GM23338 (cell line): ENCODE measurements around the gene ARFGEF2. TPM values are rescaled to one million over a fixed set of nuclear protein-coding genes. Genes with fewer than 3 reads are reported as not detected.

Experiments used
- ATAC-seq: fragments of 200-7000 bp; cut with Tn5 transposase; 3 replicates; pipeline ENCODE4 v1.9.1; 2020
- DNase-seq: peaks from one replicate; pipeline ENCODE4 v3.0.0-alpha.2; 2015; ENCODE audit warnings: low spot score
- H2AFZ ChIP-seq: fragments of 200-600 bp; sonication (generic); 2 replicates; pipeline ENCODE4 v1.8.0; 2016; ENCODE audit warnings: antibody characterized with exemption, mild to moderate bottlenecking, moderate library complexity
- H3F3A ChIP-seq: fragments of 200-600 bp; sonication (generic); replicated peaks from 2 replicates; pipeline ENCODE4 v1.8.0; 2017; ENCODE audit warnings: antibody characterized with exemption, mixed run types, low read depth
- H3K27ac ChIP-seq: fragments of 200-600 bp; sonication (generic); 2 replicates; pipeline ENCODE4 v1.6.1; 2016; ENCODE audit warnings: low read depth
- H3K27me3 ChIP-seq: fragments of 200-600 bp; sonication (generic); 2 replicates; pipeline ENCODE4 v1.8.0; 2016; ENCODE audit warnings: mild to moderate bottlenecking, mixed run types, moderate library complexity; ENCODE audit not compliant: insufficient read depth
- H3K36me3 ChIP-seq: fragments of 200-600 bp; sonication (generic); 2 replicates; pipeline ENCODE4 v1.8.0; 2016; ENCODE audit warnings: mild to moderate bottlenecking; ENCODE audit not compliant: insufficient read depth
- H3K4me1 ChIP-seq: fragments of 200-600 bp; sonication (generic); 2 replicates; pipeline ENCODE4 v1.8.0; 2016; ENCODE audit warnings: mild to moderate bottlenecking, moderate library complexity; ENCODE audit not compliant: insufficient read depth
- H3K4me2 ChIP-seq: fragments of 200-600 bp; sonication (generic); 2 replicates; pipeline ENCODE4 v1.7.1; 2017; ENCODE audit warnings: mixed run types
- H3K4me3 ChIP-seq: fragments of 200-600 bp; sonication (generic); 2 replicates; pipeline ENCODE4 v1.6.1; 2016; ENCODE audit warnings: mixed run types
- H3K79me2 ChIP-seq: fragments of 200-600 bp; sonication (generic); replicated peaks from 2 replicates; pipeline ENCODE4 v1.8.0; 2017; ENCODE audit warnings: mild to moderate bottlenecking; ENCODE audit not compliant: insufficient read depth
- H3K9me2 ChIP-seq: fragments of 200-600 bp; sonication (generic); 2 replicates; pipeline ENCODE4 v1.8.0; 2017; ENCODE audit not compliant: insufficient read depth
- H4K20me1 ChIP-seq: fragments of 200-600 bp; sonication (generic); replicated peaks from 2 replicates; pipeline ENCODE4 v1.8.0; 2017; ENCODE audit warnings: mild to moderate bottlenecking; ENCODE audit not compliant: insufficient read depth
- H3K27ac Mint-ChIP-seq: 2 replicates; pipeline ENCODE4 v1.8.0; 2020; ENCODE audit warnings: inconsistent platforms, mild to moderate bottlenecking, moderate library complexity, mixed read lengths
- H3K27me3 Mint-ChIP-seq: 3 replicates; pipeline ENCODE4 v1.8.0; 2022; ENCODE audit warnings: low read depth, mild to moderate bottlenecking, moderate library complexity, mixed read lengths, inconsistent platforms; ENCODE audit not compliant: insufficient read depth, poor library complexity
- H3K36me3 Mint-ChIP-seq: 3 replicates; pipeline ENCODE4 v1.8.0; 2021; ENCODE audit warnings: low read depth, mild to moderate bottlenecking, inconsistent platforms, moderate library complexity, mixed read lengths
- H3K4me1 Mint-ChIP-seq: 3 replicates; pipeline ENCODE4 v1.8.0; 2020; ENCODE audit warnings: mild to moderate bottlenecking, inconsistent platforms, mixed read lengths
- H3K4me3 Mint-ChIP-seq: 3 replicates; pipeline ENCODE4 v1.8.0; 2021; ENCODE audit warnings: moderate library complexity, mild to moderate bottlenecking, inconsistent platforms, mixed read lengths
- H3K9me3 Mint-ChIP-seq: 3 replicates; pipeline ENCODE4 v1.8.0; 2020; ENCODE audit warnings: moderate library complexity, mild to moderate bottlenecking, inconsistent platforms, mixed read lengths
- CREB1 ChIP-seq: fragments of 250-450 bp; sonication (Bioruptor Pico); IDR thresholded peaks from 2 replicates; pipeline ENCODE4 v1.5.0; 2020; ENCODE audit warnings: low read depth, mild to moderate bottlenecking, moderate library complexity
- ETS1 ChIP-seq: IDR thresholded peaks from 2 replicates; pipeline ENCODE4 v1.6.1; 2016; ENCODE audit warnings: antibody characterized with exemption
- EZH2phosphoT487 ChIP-seq: fragments of 200-600 bp; sonication (generic); IDR thresholded peaks from one replicate; pipeline ENCODE4 v1.8.1; 2018; ENCODE audit warnings: antibody characterized with exemption; ENCODE audit not compliant: unreplicated experiment
- NANOG ChIP-seq: IDR thresholded peaks from 2 replicates; pipeline ENCODE4 v1.6.1; 2016; ENCODE audit warnings: antibody characterized with exemption, borderline replicate concordance
- POLR2AphosphoS5 ChIP-seq: IDR thresholded peaks from 2 replicates; pipeline ENCODE4 v1.6.1; 2016; ENCODE audit warnings: antibody characterized with exemption, low read depth
- REST ChIP-seq: IDR thresholded peaks from one replicate; pipeline ENCODE4 v1.6.1; 2018; ENCODE audit warnings: antibody characterized with exemption; ENCODE audit not compliant: unreplicated experiment
- STAT1 ChIP-seq: IDR thresholded peaks from one replicate; pipeline ENCODE4 v1.6.1; 2016; ENCODE audit warnings: antibody characterized with exemption; ENCODE audit not compliant: unreplicated experiment
- ZNF114 ChIP-seq: fragments of 250-450 bp; sonication (Bioruptor Pico); IDR thresholded peaks from 2 replicates; pipeline ENCODE4 v1.5.0; 2020; ENCODE audit warnings: mild to moderate bottlenecking, moderate library complexity
- ZNF331 ChIP-seq: fragments of 250-450 bp; sonication (Bioruptor Pico); IDR thresholded peaks from 2 replicates; pipeline ENCODE4 v1.5.0; 2020; ENCODE audit warnings: low read depth, mild to moderate bottlenecking, moderate library complexity
- ZNF462 ChIP-seq: fragments of 250-450 bp; sonication (Bioruptor Pico); IDR thresholded peaks from 2 replicates; pipeline ENCODE4 v1.5.0; 2020; ENCODE audit warnings: mild to moderate bottlenecking, moderate library complexity
- polyA plus RNA-seq: library from polyadenylated mRNA; unstranded; fragments of >200 nt; fragmentation: Nextera tagmentation; extraction: Ambion mirVana; gene quantifications from 2 replicates; pipeline ENCODE4 v1.2.1, GENCODE V29; 2016
- total RNA-seq: library from RNA; depleted of rRNA; stranded (reverse); fragments of >200 nt; shearing (Covaris generic); gene quantifications from 2 replicates; pipeline ENCODE4 v1.2.3, GENCODE V29; 2014

ARFGEF2 gene
- total and polyA plus RNA-seq, 2 experiments from 2014 or later: 7.2 to 25.5 TPM

GRCh38 chr20:48962421-48962820 lies 40.9 kb downstream of the ARFGEF2 start:
- no peak for DNase-seq
- no peaks in the 10 kb centered on the region for H3K27me3 Mint-ChIP-seq
- Histone ChIP-seq H3K27me3 (no peaks in the 10 kb centered on the region), H3K4me2 (no peak overlapping the region), H3K79me2 (no peaks in the 10 kb centered on the region), H3K4me3 (no peak overlapping the region), H4K20me1 (no peaks in the 10 kb centered on the region), H3K9me2 (no peaks in the 10 kb centered on the region), H3K27ac (no peak overlapping the region), H3K4me1 (no peaks in the 10 kb centered on the region), H2AFZ (no peak overlapping the region), H3F3A (no peaks in the 10 kb centered on the region), H3K36me3 (peaks cover 3% of the 10 kb centered on the region)
- peaks cover 18% of the 10 kb centered on the region; the same call in 2 of the 3 replicates for H3K36me3 Mint-ChIP-seq
- H3K4me1 Mint-ChIP-seq: no peaks in the 10 kb centered on the region
- ATAC-seq: no peak
- H3K9me3 Mint-ChIP-seq: no peaks in the 10 kb centered on the region
- H3K27ac Mint-ChIP-seq: no peak overlapping the region
- TF ChIP-seq ZNF114: no peak
- H3K4me3 Mint-ChIP-seq: no peak overlapping the region

GRCh38 chr20:48962976-48963771 lies 41.7 kb downstream of the ARFGEF2 start:
- Mint-ChIP-seq H3K27me3 (no peaks in the 10 kb centered on the region), H3K9me3 (no peaks in the 10 kb centered on the region), H3K4me1 (no peaks in the 10 kb centered on the region), H3K27ac (no peak overlapping the region), H3K4me3 (no peak overlapping the region), H3K36me3 (peaks cover 20% of the 10 kb centered on the region; the same call in 2 of the 3 replicates)
- peaks cover 3% of the 10 kb centered on the region for H3K36me3 ChIP-seq
- H2AFZ ChIP-seq: no peak overlapping the region
- no peak overlapping the region for H3K4me2 ChIP-seq
- ATAC-seq (no peak), DNase-seq (no peak)
- no peaks in the 10 kb centered on the region for H3K9me2 ChIP-seq
- no peaks in the 10 kb centered on the region for H3K27me3 ChIP-seq
- no peak overlapping the region for H3K4me3 ChIP-seq
- no peak overlapping the region for H3K27ac ChIP-seq
- H4K20me1 ChIP-seq: no peaks in the 10 kb centered on the region
- H3K4me1 ChIP-seq: no peaks in the 10 kb centered on the region
- no peaks in the 10 kb centered on the region for H3K79me2 ChIP-seq
- TF ChIP-seq POLR2AphosphoS5 (no peak), ZNF114 (no peak), NANOG (no peak), EZH2phosphoT487 (no peak), ETS1 (no peak), STAT1 (no peak), CREB1 (CRISPR knock-in tag) (no peak), REST (no peak), ZNF462 (CRISPR knock-in tag) (no peak), ZNF331 (CRISPR knock-in tag) (no peak)
- no peaks in the 10 kb centered on the region for H3F3A ChIP-seq
